ENCODE data around the gene MVP.
"Not testable (repeated sequence)": the region's sequence is repeated elsewhere in the genome, so short reads cannot be mapped to it uniquely, and the experiment has no call there.

MVP gene

GRCh38 chr16:29815032-29815721, 5.1 kb upstream of the MVP start:
- peak; percentile 59 for DNase-seq
- no peak for ATAC-seq

- DNase-seq (peak; percentile 97), ATAC-seq (peak; percentile 73)
Measured at GRCh38 chr16:29815793-29816693, 4.2 kb upstream of the MVP start, which contains the start of gene PAGR1. TSS of gene PAGR1 (plus strand) at chr16:29816152. CDS start at chr16:29816526, 374 bp downstream.

GRCh38 chr16:29816694-29817441, 3.4 kb upstream of the MVP start:
- DNase-seq (peak; percentile 72), ATAC-seq (peak; percentile 33)

GRCh38 chr16:29818082-29818481, 2.2 kb upstream of the MVP start:
- ATAC-seq = no peak
- no peak for DNase-seq

GRCh38 chr16:29819506-29819905, 756 bp upstream of the MVP start:
- DNase-seq = no peak
- ATAC-seq = no peak

- ATAC-seq = peak; percentile 20
Measured at GRCh38 chr16:29820730-29821642, 724 bp downstream of the MVP start.

GRCh38 chr16:29821643-29822115, 1.4 kb downstream of the MVP start:
- ATAC-seq (no peak), DNase-seq (no peak)

More at GRCh38 chr16:29820730-29821642, 724 bp downstream of the MVP start:
- DNase-seq = peak; percentile 67

GRCh38 chr16:29824589-29825144, 4.4 kb downstream of the MVP start:
- DNase-seq = no peak
- no peak for ATAC-seq

- ATAC-seq = peak; percentile 70
- DNase-seq = peak; percentile 57
Measured at GRCh38 chr16:29825145-29826044, 5.1 kb downstream of the MVP start.

GRCh38 chr16:29826342-29826695, 6.1 kb downstream of the MVP start:
- ATAC-seq (no peak), DNase-seq (no peak)

GRCh38 chr16:29830774-29831173, 10.5 kb downstream of the MVP start:
- ATAC-seq (no peak), DNase-seq (no peak)

GRCh38 chr16:29831490-29831889, 11.2 kb downstream of the MVP start:
- no peak for DNase-seq
- ATAC-seq = no peak

- not testable (repeated sequence) for ATAC-seq
Measured at GRCh38 chr16:29833219-29833618, 13.0 kb downstream of the MVP start.

GRCh38 chr16:29834079-29834478, 13.8 kb downstream of the MVP start:
- no peak for ATAC-seq

More at GRCh38 chr16:29833219-29833618, 13.0 kb downstream of the MVP start:
- DNase-seq = not testable (repeated sequence)

GRCh38 chr16:29835926-29836325, 15.7 kb downstream of the MVP start:
- no peak for DNase-seq
- ATAC-seq = no peak

More at GRCh38 chr16:29834079-29834478, 13.8 kb downstream of the MVP start:
- no peak for DNase-seq

GRCh38 chr16:29836623-29837022, 16.4 kb downstream of the MVP start:
- ATAC-seq (no peak), DNase-seq (no peak)

GRCh38 chr16:29837841-29838240, 17.6 kb downstream of the MVP start:
- DNase-seq = no peak
- no peak for ATAC-seq

GRCh38 chr16:29839822-29840221, 19.6 kb downstream of the MVP start:
- ATAC-seq (no peak), DNase-seq (no peak)

- ATAC-seq = no peak
- no peak for DNase-seq
Measured at GRCh38 chr16:29840240-29840639, 20.0 kb downstream of the MVP start.

- ATAC-seq (no peak), DNase-seq (no peak)
Measured at GRCh38 chr16:29841631-29842030, 21.4 kb downstream of the MVP start.
